ENCODE data around the gene PACSIN2.

DNA sequence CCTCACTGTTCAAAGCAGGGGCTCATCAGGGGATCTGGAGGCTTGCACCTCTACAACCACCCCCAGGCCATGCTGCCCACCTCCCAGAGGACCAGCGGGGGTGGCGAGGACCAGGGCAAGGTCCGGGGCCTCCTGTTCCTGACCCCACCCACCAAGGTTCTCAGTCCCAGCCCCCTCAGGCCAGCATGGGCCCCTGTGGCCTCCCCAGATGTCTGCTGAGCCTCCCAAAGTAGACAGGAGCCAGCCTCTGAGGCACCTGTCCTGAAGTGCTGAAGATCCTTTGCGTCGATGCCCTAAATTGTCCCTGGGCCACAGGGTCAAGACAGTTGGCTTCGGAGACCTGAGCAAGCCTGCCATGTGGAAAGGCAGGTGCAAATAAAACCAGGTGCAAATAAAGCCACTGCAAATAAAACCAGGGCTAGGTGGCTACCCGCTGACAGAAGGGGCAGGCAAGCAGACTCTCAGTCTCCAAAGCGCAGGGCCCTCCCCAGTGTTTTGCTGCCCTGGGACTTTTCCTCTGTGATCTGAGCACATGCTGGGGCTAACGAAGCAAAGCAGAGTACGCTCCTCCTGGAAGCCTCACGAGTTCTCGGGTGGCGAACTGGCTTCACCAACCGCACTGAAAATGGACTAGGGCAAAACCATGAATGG, 135.5 kb downstream of the PACSIN2 start:
- TF ChIP-seq CTCF (IDR thresholded peaks at IDR 0.05) (no peak), ZFX (IDR thresholded peaks at IDR 0.05; ENCODE audit: borderline replicate concordance) (no peak)
